OCI-LY1 (cell line): ENCODE measurements around the gene FZR1.

ENCODE experiments used
- H2AFZ ChIP-seq: fragments of 200-600 bp; sonication (generic), shearing (Covaris generic); 2 replicates; pipeline ENCODE4 v1.6.0; 2014; ENCODE audit warnings: antibody characterized with exemption, mild to moderate bottlenecking, low read length
- H3F3A ChIP-seq: fragments of 200-600 bp; sonication (generic), shearing (Covaris generic); 2 replicates; pipeline ENCODE4 v1.6.0; 2014; ENCODE audit warnings: mild to moderate bottlenecking, antibody characterized with exemption, low read length, moderate library complexity; ENCODE audit not compliant: insufficient read depth
- H3K27ac ChIP-seq: fragments of 200-600 bp; sonication (generic); 2 replicates; pipeline ENCODE4 v1.5.1; 2014; ENCODE audit warnings: low read length, mixed run types, mild to moderate bottlenecking, low read depth; ENCODE audit not compliant: poor library complexity, severe bottlenecking
- H3K27me3 ChIP-seq: fragments of 200-600 bp; sonication (generic); 2 replicates; pipeline ENCODE4 v1.6.0; 2014; ENCODE audit warnings: antibody characterized with exemption, mild to moderate bottlenecking, low read length, moderate library complexity; ENCODE audit not compliant: insufficient read depth
- H3K36me3 ChIP-seq: fragments of 200-600 bp; sonication (generic); 2 replicates; pipeline ENCODE4 v1.6.1; 2014; ENCODE audit warnings: mild to moderate bottlenecking, antibody characterized with exemption, low read length, moderate library complexity, mixed read lengths; ENCODE audit not compliant: insufficient read depth
- H3K4me1 ChIP-seq: fragments of 200-600 bp; sonication (generic); 2 replicates; pipeline ENCODE4 v1.5.1; 2014; ENCODE audit warnings: mild to moderate bottlenecking, low read length, moderate library complexity; ENCODE audit not compliant: insufficient read depth, severe bottlenecking
- H3K4me2 ChIP-seq: fragments of 200-600 bp; sonication (generic), shearing (Covaris generic); 2 replicates; pipeline ENCODE4 v1.6.1; 2014; ENCODE audit warnings: low read length
- H3K4me3 ChIP-seq: fragments of 200-600 bp; sonication (generic); 2 replicates; pipeline ENCODE4 v1.5.1; 2014; ENCODE audit warnings: low read length, low read depth, mild to moderate bottlenecking, mixed read lengths; ENCODE audit not compliant: poor library complexity, severe bottlenecking
- H3K79me2 ChIP-seq: fragments of 200-600 bp; shearing (Covaris generic); 2 replicates; pipeline ENCODE4 v1.6.1; 2016; ENCODE audit warnings: mixed run types, low read length, mixed read lengths; ENCODE audit not compliant: insufficient read depth
- H3K9ac ChIP-seq: fragments of 200-600 bp; sonication (generic), shearing (Covaris generic); 2 replicates; pipeline ENCODE4 v1.6.1; 2014; ENCODE audit warnings: mild to moderate bottlenecking, low read length, mixed read lengths
- H3K9me2 ChIP-seq: fragments of 200-600 bp; sonication (generic), shearing (Covaris generic); 2 replicates; pipeline ENCODE4 v1.6.1; 2014; ENCODE audit warnings: low read depth, mild to moderate bottlenecking, low read length, mixed read lengths
- H3K9me3 ChIP-seq: fragments of 200-600 bp; shearing (Covaris generic); 2 replicates; pipeline ENCODE4 v1.6.1; 2014; ENCODE audit warnings: low read length, mixed read lengths
- H4K20me1 ChIP-seq: fragments of 200-600 bp; sonication (generic), shearing (Covaris generic); 2 replicates; pipeline ENCODE4 v1.6.0; 2016; ENCODE audit warnings: mild to moderate bottlenecking, low read length; ENCODE audit not compliant: insufficient read depth
- CTCF ChIP-seq: fragments of 200-600 bp; sonication (generic), shearing (Covaris generic); IDR thresholded peaks from 2 replicates; pipeline ENCODE4 v1.5.1; 2017; ENCODE audit warnings: mild to moderate bottlenecking, antibody characterized with exemption, low read length, moderate library complexity, mixed read lengths
- EZH2 ChIP-seq: fragments of 200-600 bp; sonication (generic), shearing (Covaris generic); IDR thresholded peaks from 2 replicates; pipeline ENCODE4 v1.8.0; 2017; ENCODE audit warnings: borderline replicate concordance, mixed run types, mild to moderate bottlenecking, antibody characterized with exemption, low read length, moderate library complexity, mixed read lengths

Gene FZR1

DNA sequence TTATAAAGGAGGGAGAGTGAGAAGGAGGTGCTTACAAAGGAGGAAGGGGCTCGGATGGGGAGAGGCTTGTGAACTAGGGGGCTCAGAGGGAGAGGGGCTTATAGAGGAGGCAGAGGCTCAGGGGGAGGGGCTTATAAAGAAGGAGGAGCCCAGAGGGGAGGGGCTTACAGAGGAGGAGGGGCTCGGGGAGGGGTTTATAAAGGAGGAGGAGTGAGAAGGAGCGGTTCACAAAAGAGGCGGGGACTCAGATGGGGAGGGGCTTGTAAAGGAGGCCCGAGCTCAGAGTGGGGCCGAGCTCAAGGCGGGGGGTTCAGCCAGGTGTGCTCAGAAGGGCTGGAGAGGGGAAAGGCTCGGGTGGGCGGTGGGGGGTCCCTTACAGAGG lies 26.3 kb upstream of the FZR1 start:
- H3F3A ChIP-seq = no peaks in the 10 kb centered on the region
- no peaks in the 10 kb centered on the region for H3K9me3 ChIP-seq
- no peak for TF ChIP-seq CTCF
- no peak for TF ChIP-seq EZH2
- H3K27me3 ChIP-seq = no peaks in the 10 kb centered on the region
- H3K9me2 ChIP-seq = no peaks in the 10 kb centered on the region
- H3K27ac ChIP-seq = peak overlapping the region; percentile 85
- no peaks in the 10 kb centered on the region for H4K20me1 ChIP-seq
- no peaks in the 10 kb centered on the region for H3K79me2 ChIP-seq
- H3K9ac ChIP-seq = no peak overlapping the region
- peaks cover 28% of the 10 kb centered on the region for H3K4me1 ChIP-seq
- no peak overlapping the region for H2AFZ ChIP-seq
- no peaks in the 10 kb centered on the region for H3K36me3 ChIP-seq
- peak overlapping the region; percentile 40 for H3K4me3 ChIP-seq
- peak overlapping the region; percentile 60 for H3K4me2 ChIP-seq

DNA sequence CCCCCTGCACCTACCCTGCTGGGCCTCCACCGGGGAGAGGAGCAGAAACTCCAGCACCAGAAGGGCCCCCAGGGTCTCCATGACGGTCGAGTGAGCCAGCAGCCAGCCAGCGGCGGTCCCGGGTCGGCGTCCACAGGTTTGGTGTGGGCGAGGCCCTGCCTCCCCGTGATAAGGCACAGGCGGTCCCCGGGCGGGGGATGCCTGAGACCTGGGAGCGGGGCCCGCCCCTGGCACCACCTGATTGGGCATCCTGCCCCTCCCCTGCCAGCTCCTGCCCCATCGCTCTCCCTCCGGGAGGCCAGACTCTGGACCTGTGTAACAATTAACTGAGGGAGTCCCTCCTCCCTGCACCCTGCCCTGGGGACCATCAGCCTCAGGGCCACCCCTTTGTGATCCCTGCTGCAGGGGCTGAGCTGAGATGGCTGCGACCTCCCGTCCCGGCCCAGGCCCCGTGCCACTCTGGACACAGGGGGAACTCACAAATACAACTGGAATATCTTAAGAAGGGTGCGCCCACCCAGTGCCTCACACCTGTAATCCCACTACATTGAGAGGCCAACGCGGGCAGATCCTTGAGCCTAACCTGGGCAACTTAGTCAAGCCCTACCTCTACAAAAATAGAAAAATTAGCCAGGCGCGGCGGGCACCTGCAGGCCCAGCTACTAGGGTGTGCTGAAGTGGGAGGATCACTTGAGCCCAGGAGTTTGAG lies 25.6 kb upstream of the FZR1 start, which contains the start of gene SMIM24:
Gene SMIM24, minus strand, starts transcription at position 143 of the 709 bp plus-strand sequence. Its CDS starts 62 bp downstream, at position 81.
- no peaks in the 10 kb centered on the region for H4K20me1 ChIP-seq
- peak within 1 kb of the TSS; percentile 40 for H3K4me3 ChIP-seq
- H3K9me2 ChIP-seq = no peaks in the 10 kb centered on the region
- peak within 1 kb of the TSS; percentile 53 for H3K9ac ChIP-seq
- peak within 1 kb of the TSS; percentile 60 for H3K4me2 ChIP-seq
- peak within 1 kb of the TSS; percentile 85 for H3K27ac ChIP-seq
- H3K36me3 ChIP-seq = no peaks in the 10 kb centered on the region
- TF ChIP-seq EZH2 (no peak), CTCF (no peak)
- H3F3A ChIP-seq = no peaks in the 10 kb centered on the region
- no peak within 1 kb of the TSS for H2AFZ ChIP-seq
- no peaks in the 10 kb centered on the region for H3K9me3 ChIP-seq
- H3K4me1 ChIP-seq = peaks cover 28% of the 10 kb centered on the region
- H3K27me3 ChIP-seq = no peaks in the 10 kb centered on the region
- no peaks in the 10 kb centered on the region for H3K79me2 ChIP-seq

GRCh38 chr19:3481241-3482090 lies 24.6 kb upstream of the FZR1 start:
- H2AFZ ChIP-seq = no peak overlapping the region
- H3K9me2 ChIP-seq = no peaks in the 10 kb centered on the region
- H3K79me2 ChIP-seq = no peaks in the 10 kb centered on the region
- H3K36me3 ChIP-seq = no peaks in the 10 kb centered on the region
- no peaks in the 10 kb centered on the region for H4K20me1 ChIP-seq
- H3K4me2 ChIP-seq = peak overlapping the region; percentile 60
- H3K27ac ChIP-seq = peak overlapping the region; percentile 85
- peak overlapping the region; percentile 6 for H3K4me3 ChIP-seq
- peak overlapping the region; percentile 40 for H3K9ac ChIP-seq
- TF ChIP-seq EZH2 = no peak
- TF ChIP-seq CTCF = no peak
- H3K27me3 ChIP-seq = no peaks in the 10 kb centered on the region
- no peaks in the 10 kb centered on the region for H3F3A ChIP-seq
- H3K9me3 ChIP-seq = no peaks in the 10 kb centered on the region
- H3K4me1 ChIP-seq = peaks cover 28% of the 10 kb centered on the region
